GM21528 (cell line): Measurements from ENCODE around the gene TP53TG3D.
"Not testable (repeated sequence)": the region's sequence is repeated elsewhere in the genome, so short reads cannot be mapped to it uniquely, and the experiment has no call there.

ENCODE experiments used
- ATAC-seq: cut with Tn5 transposase; IDR thresholded peaks from one replicate; pipeline ENCODE4 v1.9.1; 2021; ENCODE audit warnings: mild to moderate bottlenecking, moderate library complexity; ENCODE audit not compliant: unreplicated experiment, low FRiP score

TP53TG3D gene

GRCh38 chr16:32252986-32253385 is at the start of gene TP53TG3D:
TP53TG3D (plus strand) TSS chr16:32253286; CDS start chr16:32253354, 68 bp downstream.
- ATAC-seq, result not testable (repeated sequence)

GRCh38 chr16:32253507-32253906 is 421 bp downstream of the TP53TG3D start:
- not testable (repeated sequence) for ATAC-seq

- ATAC-seq, result not testable (repeated sequence)
Observed at GRCh38 chr16:32261526-32261925, 8.4 kb downstream of the TP53TG3D start.

GRCh38 chr16:32263552-32263951 is 10.5 kb downstream of the TP53TG3D start:
- not testable (repeated sequence) for ATAC-seq

GRCh38 chr16:32281910-32282309 is 28.8 kb downstream of the TP53TG3D start:
- not testable (repeated sequence) for ATAC-seq

GRCh38 chr16:32283024-32283423 is 29.9 kb downstream of the TP53TG3D start:
- not testable (repeated sequence) for ATAC-seq

- not testable (repeated sequence) for ATAC-seq
Observed at GRCh38 chr16:32283917-32284495, 30.9 kb downstream of the TP53TG3D start.

- not testable (repeated sequence) for ATAC-seq
Observed at GRCh38 chr16:32284800-32285796, 32.0 kb downstream of the TP53TG3D start.

GRCh38 chr16:32286193-32286592 is 33.1 kb downstream of the TP53TG3D start:
- ATAC-seq, result not testable (repeated sequence)

GRCh38 chr16:32287743-32288142 is 34.7 kb downstream of the TP53TG3D start:
- not testable (repeated sequence) for ATAC-seq

- ATAC-seq, result not testable (repeated sequence)
Observed at GRCh38 chr16:32289197-32289596, 36.1 kb downstream of the TP53TG3D start.

GRCh38 chr16:32302776-32303175 is 49.7 kb downstream of the TP53TG3D start:
- not testable (repeated sequence) for ATAC-seq
